ENCODE results near the gene PRRX1.

PRRX1 gene

GRCh38 chr1:170723518-170723917 lies 59.6 kb downstream of the PRRX1 start:
- DNase-seq (ENCODE audit: low read depth): no peak

- DNase-seq (ENCODE audit: low read depth): no peak
Observed at GRCh38 chr1:170725326-170725725, 61.4 kb downstream of the PRRX1 start.

GRCh38 chr1:170727963-170728362 lies 64.0 kb downstream of the PRRX1 start:
- no peak for DNase-seq (ENCODE audit: low read depth)

- DNase-seq (ENCODE audit: low read depth): peak; percentile 25
Observed at GRCh38 chr1:170729225-170730002, 65.5 kb downstream of the PRRX1 start.

- no peak for DNase-seq (ENCODE audit: low read depth)
Observed at GRCh38 chr1:170730014-170730413, 66.1 kb downstream of the PRRX1 start.

GRCh38 chr1:170730438-170730837 lies 66.5 kb downstream of the PRRX1 start:
- no peak for DNase-seq (ENCODE audit: low read depth)

GRCh38 chr1:170731566-170732251 lies 67.8 kb downstream of the PRRX1 start:
- no peak for DNase-seq (ENCODE audit: low read depth)

GRCh38 chr1:170732252-170732588 lies 68.3 kb downstream of the PRRX1 start:
- DNase-seq (ENCODE audit: low read depth): no peak

GRCh38 chr1:170734412-170735175 lies 70.7 kb downstream of the PRRX1 start:
- peak; percentile 25 for DNase-seq (ENCODE audit: low read depth)

GRCh38 chr1:170735366-170736263 lies 71.7 kb downstream of the PRRX1 start:
- no peak for DNase-seq (ENCODE audit: low read depth)

GRCh38 chr1:170739803-170740202 lies 75.9 kb downstream of the PRRX1 start:
- DNase-seq (ENCODE audit: low read depth): no peak

- DNase-seq (ENCODE audit: low read depth): no peak
Observed at GRCh38 chr1:170741678-170742077, 77.7 kb downstream of the PRRX1 start.

- no peak for DNase-seq (ENCODE audit: low read depth)
Observed at GRCh38 chr1:170742600-170742999, 78.7 kb downstream of the PRRX1 start.

GRCh38 chr1:170743083-170743482 lies 79.2 kb downstream of the PRRX1 start:
- no peak for DNase-seq (ENCODE audit: low read depth)

GRCh38 chr1:170749549-170749948 lies 85.6 kb downstream of the PRRX1 start:
- no peak for DNase-seq (ENCODE audit: low read depth)

- DNase-seq (ENCODE audit: low read depth): no peak
Observed at GRCh38 chr1:170749959-170750358, 86.0 kb downstream of the PRRX1 start.

GRCh38 chr1:170755795-170756194 lies 91.9 kb downstream of the PRRX1 start:
- no peak for DNase-seq (ENCODE audit: low read depth)

GRCh38 chr1:170758992-170759391 lies 95.1 kb downstream of the PRRX1 start:
- no peak for DNase-seq (ENCODE audit: low read depth)

- DNase-seq (ENCODE audit: low read depth): no peak
Observed at GRCh38 chr1:170765279-170765678, 101.3 kb downstream of the PRRX1 start.

- DNase-seq (ENCODE audit: low read depth): peak; percentile 52
Observed at GRCh38 chr1:170765712-170766330, 101.9 kb downstream of the PRRX1 start.

GRCh38 chr1:170768929-170769328 lies 105.0 kb downstream of the PRRX1 start:
- DNase-seq (ENCODE audit: low read depth): no peak

Data from stromal cell of bone marrow (primary cell).